Stimulated activated CD4-positive, alpha-beta T cell treated with anti-CD3 and anti-CD28 coated beads, Interleukin-12 subunit alpha, Interleukin-12 subunit beta, amount 100 ng/mL, for 4 hours (primary cell): ENCODE data around the gene UCHL1.
"Not testable (repeated sequence)": the region's sequence is repeated elsewhere in the genome, so short reads cannot be mapped to it uniquely, and the experiment has no call there.

Source experiments
- DNase-seq: peaks from one replicate; pipeline ENCODE4 v3.0.0-alpha.2; 2020

UCHL1 gene

DNA sequence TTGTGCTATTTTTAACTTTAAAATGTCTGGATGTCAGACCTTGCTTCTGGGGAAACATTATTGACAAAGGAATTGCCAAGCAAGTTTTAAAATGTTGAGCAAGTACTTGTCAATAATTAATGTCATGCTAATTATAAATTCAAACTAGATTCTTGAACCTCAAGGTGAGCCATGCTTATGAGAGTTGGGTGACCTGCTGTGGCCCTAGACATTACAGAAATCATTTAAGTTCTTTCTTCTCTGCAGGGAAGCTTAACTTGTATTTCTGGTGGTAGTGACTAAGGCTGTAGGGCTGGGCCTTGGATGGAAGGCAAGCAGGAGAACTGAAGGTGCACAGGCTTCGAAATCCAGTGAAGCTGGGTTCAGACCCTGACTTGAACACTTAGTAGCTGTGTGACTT, 14.8 kb upstream of the UCHL1 start:
- DNase-seq: no peak

DNA sequence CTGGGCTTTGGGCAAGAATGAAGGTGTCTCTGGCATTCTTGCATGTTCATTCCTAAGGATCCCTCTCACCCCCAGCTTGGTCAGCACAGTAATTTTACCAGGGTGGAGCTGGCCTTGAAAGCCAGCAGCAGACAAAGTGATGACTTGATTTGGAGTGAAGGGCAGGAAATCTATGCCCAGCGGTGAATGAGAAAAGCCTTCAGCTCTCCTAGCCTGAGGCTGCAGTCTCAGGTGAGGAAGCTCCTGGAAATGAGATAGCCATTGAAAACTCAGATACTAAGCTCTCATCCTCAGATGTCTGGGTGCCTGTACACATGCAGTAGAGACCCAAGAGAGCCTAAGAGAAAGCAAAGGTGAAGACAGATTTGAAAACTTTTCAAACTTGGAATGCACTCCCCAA, 10.7 kb upstream of the UCHL1 start:
- no peak for DNase-seq

DNA sequence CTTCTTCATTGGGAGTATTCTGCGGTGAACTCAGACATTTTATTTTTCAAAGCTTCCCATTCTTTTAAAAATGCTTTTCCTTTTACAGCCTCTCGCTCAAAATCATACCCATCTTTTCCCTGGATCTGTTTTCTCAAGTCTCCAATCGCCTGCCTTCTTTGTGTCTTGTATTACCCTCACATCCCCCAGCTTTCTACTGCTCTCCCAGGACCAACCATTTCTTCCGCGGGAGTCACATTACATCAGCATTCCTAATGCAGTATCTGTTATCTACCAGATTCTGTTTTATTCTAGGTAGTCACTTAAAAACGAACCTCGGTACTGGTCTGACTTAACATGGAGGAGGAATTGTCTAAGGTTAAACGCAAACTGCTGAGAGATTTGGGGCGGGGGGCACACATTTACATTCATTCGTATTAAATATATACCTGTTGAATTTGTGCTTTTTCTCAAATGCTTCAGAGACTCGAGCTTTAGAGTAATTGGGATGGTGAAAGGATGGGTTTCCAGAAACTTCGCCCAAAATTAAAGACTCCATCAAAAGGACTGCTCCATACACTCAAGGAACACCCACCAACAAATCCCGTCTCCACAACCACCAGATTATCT, 493 bp upstream of the UCHL1 start:
- DNase-seq: no peak

- peak; percentile 40 for DNase-seq
These were observed 651 bp downstream of the UCHL1 start for GRCh38 chr4:41257257-41257901.

DNA sequence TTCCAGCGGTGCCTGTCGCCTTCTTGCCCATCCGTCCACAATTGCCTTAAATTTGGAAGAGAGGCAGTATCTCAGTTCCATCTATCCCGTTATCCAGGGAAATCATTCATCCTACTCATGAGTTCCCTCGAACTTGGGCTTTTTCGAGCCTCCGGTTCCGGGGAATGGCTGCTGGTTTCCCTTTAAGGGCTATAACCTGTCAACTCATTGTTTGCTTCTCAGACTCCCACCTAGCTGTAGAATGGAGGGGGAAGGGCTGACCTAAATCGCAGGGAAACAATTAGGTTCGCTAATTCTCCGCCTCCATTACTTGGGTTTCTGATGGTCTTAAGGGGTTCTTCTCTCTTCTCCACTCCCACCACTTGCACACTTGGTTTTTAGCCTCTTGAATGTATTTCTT, 1.2 kb downstream of the UCHL1 start:
- no peak for DNase-seq

- DNase-seq: no peak
These were observed 2.1 kb downstream of the UCHL1 start for GRCh38 chr4:41258783-41259182.

- no peak for DNase-seq
These were observed 3.5 kb downstream of the UCHL1 start for GRCh38 chr4:41260116-41260733.

- DNase-seq: no peak
These were observed 5.5 kb downstream of the UCHL1 start for GRCh38 chr4:41262198-41262597.

- DNase-seq: no peak
These were observed 7.5 kb downstream of the UCHL1 start for GRCh38 chr4:41264212-41264611.

- no peak for DNase-seq
These were observed 11.3 kb downstream of the UCHL1 start for GRCh38 chr4:41267997-41268396.

GRCh38 chr4:41268721-41269517, 12.2 kb downstream of the UCHL1 start:
- DNase-seq: no peak

DNA sequence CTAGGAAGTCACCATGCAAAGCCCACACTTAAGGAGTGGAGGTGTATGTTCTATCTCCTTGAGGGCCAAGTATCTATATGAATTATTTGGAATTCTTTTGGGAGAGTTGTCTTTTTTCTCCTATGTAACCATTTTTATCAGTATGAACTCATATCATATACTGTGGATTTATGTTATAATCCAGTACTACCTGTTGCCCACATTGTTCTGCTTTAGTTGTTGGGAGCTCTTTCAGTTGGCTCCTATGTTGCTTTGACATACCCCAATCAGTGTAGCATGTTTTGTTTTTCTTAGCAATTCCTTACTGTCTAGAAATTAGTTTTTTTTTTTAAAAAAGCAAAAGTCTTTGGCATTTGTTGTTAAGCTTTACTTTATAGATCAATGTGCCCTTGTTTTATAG, 13.0 kb downstream of the UCHL1 start:
- no peak for DNase-seq

DNA sequence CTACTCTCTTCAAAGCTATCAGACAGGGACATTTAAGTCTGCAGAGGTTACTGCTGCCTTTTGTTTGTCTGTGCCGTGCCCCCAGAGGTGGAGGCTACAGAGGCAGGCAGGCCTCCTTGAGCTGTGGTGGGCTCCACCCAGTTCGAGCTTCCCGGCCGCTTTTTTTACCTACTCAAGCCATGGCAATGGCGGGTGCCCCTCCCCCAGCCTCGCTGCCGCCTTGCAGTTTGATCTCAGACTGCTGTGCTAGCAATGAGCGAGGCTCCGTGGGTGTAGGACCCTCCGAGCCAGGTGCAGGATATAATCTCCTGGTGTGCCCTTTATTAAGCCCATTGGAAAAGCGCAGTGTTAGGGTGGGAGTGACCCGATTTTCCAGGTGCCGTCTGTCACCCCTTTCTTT, 19.2 kb downstream of the UCHL1 start:
- not testable (repeated sequence) for DNase-seq

GRCh38 chr4:41280010-41280409, 23.3 kb downstream of the UCHL1 start:
- DNase-seq: no peak

DNA sequence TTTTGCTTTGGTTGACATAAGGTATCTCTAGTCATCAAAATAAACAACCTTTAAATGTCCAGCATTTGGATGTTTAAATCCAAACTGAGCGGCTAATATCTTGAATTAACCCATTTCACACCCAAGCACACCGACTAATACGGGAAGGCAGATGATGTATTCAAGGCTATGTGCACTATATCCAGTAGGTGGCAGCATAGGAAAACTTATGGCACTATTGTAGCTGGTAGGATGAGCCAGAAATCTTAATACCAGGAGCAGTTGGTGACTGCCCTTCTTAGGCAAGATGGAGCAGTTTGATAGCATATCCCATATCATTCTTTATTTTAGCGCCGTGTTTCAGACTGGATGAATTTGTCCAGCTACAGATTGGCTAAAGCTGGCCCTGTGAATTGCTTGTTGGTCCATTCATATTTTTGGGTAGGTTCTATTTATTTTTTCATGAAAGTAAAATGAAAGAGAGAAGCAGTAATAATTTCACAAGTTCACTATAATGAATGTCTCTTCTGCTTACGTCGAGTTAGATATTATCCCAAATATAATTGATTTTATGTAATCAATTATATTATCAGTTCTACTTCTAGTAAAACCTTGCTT, 24.4 kb downstream of the UCHL1 start:
- no peak for DNase-seq

- DNase-seq: no peak
These were observed 25.6 kb downstream of the UCHL1 start for GRCh38 chr4:41282366-41282765.

DNA sequence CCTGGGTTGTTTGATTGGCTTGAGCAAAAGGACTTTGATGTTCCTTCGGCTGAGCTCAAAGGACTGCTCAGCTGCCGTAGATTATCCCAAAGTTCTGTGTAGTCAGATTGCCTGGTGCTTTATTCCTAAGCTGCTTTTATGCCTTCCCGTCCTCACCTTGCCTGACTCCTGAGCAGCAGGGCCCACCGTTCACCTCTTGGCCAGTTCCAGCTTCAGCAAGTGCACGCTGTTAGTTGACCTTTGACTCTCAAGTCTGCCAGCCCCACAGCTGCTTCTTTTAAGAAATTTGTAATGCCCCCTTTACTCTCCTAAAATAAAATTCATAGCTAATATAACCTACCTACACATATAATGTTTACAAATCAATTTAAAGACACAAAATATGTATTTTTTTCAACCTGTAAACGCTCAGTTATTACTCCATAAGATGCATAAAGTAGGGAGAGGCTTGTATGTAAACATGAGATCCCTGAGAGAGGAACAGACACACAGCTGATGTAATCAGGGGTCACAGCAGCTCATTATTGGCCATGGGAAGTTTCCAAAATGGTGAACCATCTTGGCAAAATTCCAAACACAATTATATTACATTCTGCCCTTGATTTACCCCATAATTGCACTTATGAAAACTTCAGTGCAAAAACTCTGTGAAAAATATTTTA, 28.6 kb downstream of the UCHL1 start:
- no peak for DNase-seq

DNA sequence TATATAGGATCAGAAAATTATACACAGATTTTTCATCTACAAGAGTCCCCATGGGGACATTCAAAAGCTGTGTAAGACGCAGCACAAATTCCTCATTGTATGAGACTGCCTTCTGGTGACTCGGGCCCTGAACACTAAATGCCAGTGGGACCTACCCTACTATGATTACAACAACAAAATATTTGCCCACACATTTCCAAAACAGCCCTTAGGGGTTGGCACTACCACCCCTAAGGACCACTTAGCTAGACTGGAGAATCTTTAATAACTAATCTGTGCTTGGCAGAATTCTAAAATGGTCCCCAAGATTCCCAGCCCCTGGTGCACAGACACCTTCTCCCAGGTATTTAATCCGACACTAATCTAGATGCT, 29.1 kb downstream of the UCHL1 start:
- no peak for DNase-seq

DNA sequence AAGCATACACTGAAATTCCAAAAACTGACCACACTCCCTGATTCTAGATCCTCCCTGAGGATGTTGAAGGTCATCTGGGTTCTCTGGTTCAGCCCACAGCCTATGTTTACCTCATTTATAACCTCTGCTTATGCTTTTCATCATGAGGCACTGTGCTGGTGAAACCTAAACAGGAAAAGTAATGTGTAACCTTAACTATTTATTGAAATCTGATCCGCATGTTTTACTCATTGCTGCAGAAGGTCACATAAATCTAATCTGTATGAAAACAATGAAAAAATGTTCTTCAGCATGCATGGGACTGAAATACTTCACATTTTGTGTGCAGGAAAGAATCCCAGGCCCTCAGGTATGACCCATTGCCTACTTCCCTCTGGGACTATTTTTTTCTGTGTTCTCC, 30.3 kb downstream of the UCHL1 start:
- DNase-seq: no peak

GRCh38 chr4:41287852-41288251, 31.1 kb downstream of the UCHL1 start:
- no peak for DNase-seq

GRCh38 chr4:41288254-41288653, 31.5 kb downstream of the UCHL1 start:
- DNase-seq: no peak

DNA sequence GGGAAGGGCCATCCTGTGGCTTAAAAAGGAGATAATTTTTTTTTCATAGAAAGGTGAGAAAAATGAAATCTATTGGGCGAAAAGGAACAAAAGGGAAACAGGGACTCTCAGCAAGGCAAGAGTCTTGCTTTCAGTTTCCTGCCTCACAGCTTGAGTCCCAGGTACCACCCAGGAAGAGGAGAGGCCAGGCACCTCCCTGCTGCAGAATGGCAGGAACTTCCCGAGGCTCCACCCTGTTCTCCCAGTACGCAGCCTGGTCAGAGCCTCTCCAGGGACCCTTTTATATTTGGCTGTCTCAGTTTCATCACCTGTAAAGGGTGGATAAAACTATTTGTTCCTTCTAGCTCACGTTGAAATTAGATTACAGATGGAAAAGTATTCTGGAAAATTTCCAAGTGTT, 33.8 kb downstream of the UCHL1 start:
- DNase-seq: no peak
